K562 (cell line): ENCODE data around the gene LMO7.

Source experiments
- CBX5 ChIP-seq: IDR thresholded peaks from 2 replicates; pipeline ENCODE4 v1.6.1; 2014; ENCODE audit warnings: low read depth, borderline replicate concordance
- CHD1 ChIP-seq: fragments of 200-600 bp; sonication (generic); IDR thresholded peaks from one replicate; pipeline ENCODE4 v1.6.1; 2012; ENCODE audit warnings: mild to moderate bottlenecking, moderate library complexity, low read length, inconsistent platforms
- DACH1 ChIP-seq: fragments of 450-650 bp; IDR thresholded peaks from 2 replicates; pipeline ENCODE4 v1.6.1; 2018; ENCODE audit not compliant: partially characterized antibody
- MYNN ChIP-seq, 2 experiments: sonication (generic); formaldehyde crosslinking in 1 of 2; IDR thresholded peaks; 2 replicates each; pipeline versions ENCODE4 v1.5.0 to v1.6.1; 2016 to 2020; ENCODE audit warnings: antibody characterized with exemption in 1 of 2, missing genetic modification reagents in 1 of 2
- NR3C1 ChIP-seq: sonication (generic); formaldehyde crosslinking; IDR thresholded peaks from 2 replicates; pipeline ENCODE4 v1.8.1; 2022; ENCODE audit warnings: missing genetic modification reagents
- RAD21 ChIP-seq, 2 experiments: fragments of 250-450 bp in 1 of 2; fragments of 450-650 bp in 1 of 2; sonication (Bioruptor Pico) in 1 of 2; formaldehyde crosslinking in 1 of 2; IDR thresholded peaks in 1 of 2; conservative IDR thresholded peaks in 1 of 2; 2 replicates each; pipeline versions ENCODE4 v1.4.0 to v1.8.0; 2020 to 2022; ENCODE audit warnings: mild to moderate bottlenecking in 2 of 2, moderate library complexity in 1 of 2
- ZNF76 ChIP-seq: fragments of 250-450 bp; sonication (Bioruptor Pico); IDR thresholded peaks from 2 replicates; pipeline ENCODE4 v1.4.0; 2020; ENCODE audit warnings: mild to moderate bottlenecking, moderate library complexity, borderline replicate concordance
- TF ChIP-seq, protein P1 (sequence below), 3 experiments: IDR thresholded peaks in 2 of 3; conservative IDR thresholded peaks in 1 of 3; 2 replicates each; pipeline ENCODE4 v1.5.1; 2011 to 2012; ENCODE audit warnings: low read length in 3 of 3, mild to moderate bottlenecking in 3 of 3, control low read depth in 2 of 3, improper control_type of control experiment in 1 of 3, inconsistent platforms in 1 of 3, low read depth in 1 of 3, mixed read lengths in 1 of 3, moderate library complexity in 1 of 3; ENCODE audit not compliant: insufficient read depth in 2 of 3
- TF ChIP-seq, protein P2 (sequence below): fragments of 200-600 bp; sonication (generic); IDR thresholded peaks from one replicate; pipeline ENCODE4 v1.6.1; 2012; ENCODE audit warnings: mild to moderate bottlenecking, low read depth, low read length, inconsistent platforms

DNA sequence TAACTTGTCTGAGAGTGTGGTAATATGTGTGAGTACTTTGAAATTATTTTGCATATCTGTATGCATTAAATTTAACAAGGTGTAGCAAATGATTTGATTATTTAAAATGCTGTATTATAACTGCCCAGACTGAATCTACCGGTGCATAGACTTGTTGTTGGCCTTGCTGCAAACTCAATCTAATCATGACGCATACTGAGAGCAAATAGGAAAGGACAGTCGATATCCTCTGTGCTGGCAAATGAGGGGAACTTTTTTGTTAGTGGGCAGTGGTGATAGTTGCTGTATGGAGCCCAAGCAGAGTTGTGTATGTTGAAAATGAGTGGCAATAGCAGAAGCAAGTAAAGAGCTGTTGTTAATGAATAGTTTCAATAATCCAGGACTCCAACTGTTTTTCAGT, 127.4 kb downstream of the LMO7 start:
- TF ChIP-seq RAD21 (CRISPR knock-in tag; conservative IDR thresholded peaks at IDR 0.05 in 1 of 2, IDR thresholded peaks at IDR 0.05 in 1 of 2) (no peak), DACH1 (no peak), ZNF76 (CRISPR knock-in tag) (no peak), CBX5 (no peak), MYNN (IDR thresholded peaks at IDR 0.05) (no peak), MYNN (CRISPR knock-in tag; IDR thresholded peaks at IDR 0.05) (no peak), NR3C1 (CRISPR knock-in tag) (no peak), CHD1 (no peak)
- TF ChIP-seq, protein P1, sequence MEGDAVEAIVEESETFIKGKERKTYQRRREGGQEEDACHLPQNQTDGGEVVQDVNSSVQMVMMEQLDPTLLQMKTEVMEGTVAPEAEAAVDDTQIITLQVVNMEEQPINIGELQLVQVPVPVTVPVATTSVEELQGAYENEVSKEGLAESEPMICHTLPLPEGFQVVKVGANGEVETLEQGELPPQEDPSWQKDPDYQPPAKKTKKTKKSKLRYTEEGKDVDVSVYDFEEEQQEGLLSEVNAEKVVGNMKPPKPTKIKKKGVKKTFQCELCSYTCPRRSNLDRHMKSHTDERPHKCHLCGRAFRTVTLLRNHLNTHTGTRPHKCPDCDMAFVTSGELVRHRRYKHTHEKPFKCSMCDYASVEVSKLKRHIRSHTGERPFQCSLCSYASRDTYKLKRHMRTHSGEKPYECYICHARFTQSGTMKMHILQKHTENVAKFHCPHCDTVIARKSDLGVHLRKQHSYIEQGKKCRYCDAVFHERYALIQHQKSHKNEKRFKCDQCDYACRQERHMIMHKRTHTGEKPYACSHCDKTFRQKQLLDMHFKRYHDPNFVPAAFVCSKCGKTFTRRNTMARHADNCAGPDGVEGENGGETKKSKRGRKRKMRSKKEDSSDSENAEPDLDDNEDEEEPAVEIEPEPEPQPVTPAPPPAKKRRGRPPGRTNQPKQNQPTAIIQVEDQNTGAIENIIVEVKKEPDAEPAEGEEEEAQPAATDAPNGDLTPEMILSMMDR (IDR thresholded peaks at IDR 0.05 in 2 of 3, conservative IDR thresholded peaks at IDR 0.05 in 1 of 3; ENCODE audit: insufficient read depth in 2 of 3, low read depth in 1 of 3, low read length in 3 of 3) = no peak
- TF ChIP-seq, protein P2, sequence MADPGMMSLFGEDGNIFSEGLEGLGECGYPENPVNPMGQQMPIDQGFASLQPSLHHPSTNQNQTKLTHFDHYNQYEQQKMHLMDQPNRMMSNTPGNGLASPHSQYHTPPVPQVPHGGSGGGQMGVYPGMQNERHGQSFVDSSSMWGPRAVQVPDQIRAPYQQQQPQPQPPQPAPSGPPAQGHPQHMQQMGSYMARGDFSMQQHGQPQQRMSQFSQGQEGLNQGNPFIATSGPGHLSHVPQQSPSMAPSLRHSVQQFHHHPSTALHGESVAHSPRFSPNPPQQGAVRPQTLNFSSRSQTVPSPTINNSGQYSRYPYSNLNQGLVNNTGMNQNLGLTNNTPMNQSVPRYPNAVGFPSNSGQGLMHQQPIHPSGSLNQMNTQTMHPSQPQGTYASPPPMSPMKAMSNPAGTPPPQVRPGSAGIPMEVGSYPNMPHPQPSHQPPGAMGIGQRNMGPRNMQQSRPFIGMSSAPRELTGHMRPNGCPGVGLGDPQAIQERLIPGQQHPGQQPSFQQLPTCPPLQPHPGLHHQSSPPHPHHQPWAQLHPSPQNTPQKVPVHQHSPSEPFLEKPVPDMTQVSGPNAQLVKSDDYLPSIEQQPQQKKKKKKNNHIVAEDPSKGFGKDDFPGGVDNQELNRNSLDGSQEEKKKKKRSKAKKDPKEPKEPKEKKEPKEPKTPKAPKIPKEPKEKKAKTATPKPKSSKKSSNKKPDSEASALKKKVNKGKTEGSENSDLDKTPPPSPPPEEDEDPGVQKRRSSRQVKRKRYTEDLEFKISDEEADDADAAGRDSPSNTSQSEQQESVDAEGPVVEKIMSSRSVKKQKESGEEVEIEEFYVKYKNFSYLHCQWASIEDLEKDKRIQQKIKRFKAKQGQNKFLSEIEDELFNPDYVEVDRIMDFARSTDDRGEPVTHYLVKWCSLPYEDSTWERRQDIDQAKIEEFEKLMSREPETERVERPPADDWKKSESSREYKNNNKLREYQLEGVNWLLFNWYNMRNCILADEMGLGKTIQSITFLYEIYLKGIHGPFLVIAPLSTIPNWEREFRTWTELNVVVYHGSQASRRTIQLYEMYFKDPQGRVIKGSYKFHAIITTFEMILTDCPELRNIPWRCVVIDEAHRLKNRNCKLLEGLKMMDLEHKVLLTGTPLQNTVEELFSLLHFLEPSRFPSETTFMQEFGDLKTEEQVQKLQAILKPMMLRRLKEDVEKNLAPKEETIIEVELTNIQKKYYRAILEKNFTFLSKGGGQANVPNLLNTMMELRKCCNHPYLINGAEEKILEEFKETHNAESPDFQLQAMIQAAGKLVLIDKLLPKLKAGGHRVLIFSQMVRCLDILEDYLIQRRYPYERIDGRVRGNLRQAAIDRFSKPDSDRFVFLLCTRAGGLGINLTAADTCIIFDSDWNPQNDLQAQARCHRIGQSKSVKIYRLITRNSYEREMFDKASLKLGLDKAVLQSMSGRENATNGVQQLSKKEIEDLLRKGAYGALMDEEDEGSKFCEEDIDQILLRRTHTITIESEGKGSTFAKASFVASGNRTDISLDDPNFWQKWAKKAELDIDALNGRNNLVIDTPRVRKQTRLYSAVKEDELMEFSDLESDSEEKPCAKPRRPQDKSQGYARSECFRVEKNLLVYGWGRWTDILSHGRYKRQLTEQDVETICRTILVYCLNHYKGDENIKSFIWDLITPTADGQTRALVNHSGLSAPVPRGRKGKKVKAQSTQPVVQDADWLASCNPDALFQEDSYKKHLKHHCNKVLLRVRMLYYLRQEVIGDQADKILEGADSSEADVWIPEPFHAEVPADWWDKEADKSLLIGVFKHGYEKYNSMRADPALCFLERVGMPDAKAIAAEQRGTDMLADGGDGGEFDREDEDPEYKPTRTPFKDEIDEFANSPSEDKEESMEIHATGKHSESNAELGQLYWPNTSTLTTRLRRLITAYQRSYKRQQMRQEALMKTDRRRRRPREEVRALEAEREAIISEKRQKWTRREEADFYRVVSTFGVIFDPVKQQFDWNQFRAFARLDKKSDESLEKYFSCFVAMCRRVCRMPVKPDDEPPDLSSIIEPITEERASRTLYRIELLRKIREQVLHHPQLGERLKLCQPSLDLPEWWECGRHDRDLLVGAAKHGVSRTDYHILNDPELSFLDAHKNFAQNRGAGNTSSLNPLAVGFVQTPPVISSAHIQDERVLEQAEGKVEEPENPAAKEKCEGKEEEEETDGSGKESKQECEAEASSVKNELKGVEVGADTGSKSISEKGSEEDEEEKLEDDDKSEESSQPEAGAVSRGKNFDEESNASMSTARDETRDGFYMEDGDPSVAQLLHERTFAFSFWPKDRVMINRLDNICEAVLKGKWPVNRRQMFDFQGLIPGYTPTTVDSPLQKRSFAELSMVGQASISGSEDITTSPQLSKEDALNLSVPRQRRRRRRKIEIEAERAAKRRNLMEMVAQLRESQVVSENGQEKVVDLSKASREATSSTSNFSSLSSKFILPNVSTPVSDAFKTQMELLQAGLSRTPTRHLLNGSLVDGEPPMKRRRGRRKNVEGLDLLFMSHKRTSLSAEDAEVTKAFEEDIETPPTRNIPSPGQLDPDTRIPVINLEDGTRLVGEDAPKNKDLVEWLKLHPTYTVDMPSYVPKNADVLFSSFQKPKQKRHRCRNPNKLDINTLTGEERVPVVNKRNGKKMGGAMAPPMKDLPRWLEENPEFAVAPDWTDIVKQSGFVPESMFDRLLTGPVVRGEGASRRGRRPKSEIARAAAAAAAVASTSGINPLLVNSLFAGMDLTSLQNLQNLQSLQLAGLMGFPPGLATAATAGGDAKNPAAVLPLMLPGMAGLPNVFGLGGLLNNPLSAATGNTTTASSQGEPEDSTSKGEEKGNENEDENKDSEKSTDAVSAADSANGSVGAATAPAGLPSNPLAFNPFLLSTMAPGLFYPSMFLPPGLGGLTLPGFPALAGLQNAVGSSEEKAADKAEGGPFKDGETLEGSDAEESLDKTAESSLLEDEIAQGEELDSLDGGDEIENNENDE = no peak
